T1000 (cell line): ENCODE measurements around the gene DARS1.
"Not testable (repeated sequence)": the region's sequence is repeated elsewhere in the genome, so short reads cannot be mapped to it uniquely, and the experiment has no call there.

Experiments
- DNase-seq: peaks from one replicate; lab custom pipeline; 2025; ENCODE audit warnings: mixed read lengths; lab: John Stamatoyannopoulos, UW

The DARS1 gene

GRCh38 chr2:135984199-135985017 is 1.0 kb downstream of the DARS1 start:
- no peak for DNase-seq

- DNase-seq: no peak
Measured at GRCh38 chr2:135980434-135981079, 4.9 kb downstream of the DARS1 start.

- DNase-seq: no peak
Measured at GRCh38 chr2:135975702-135976101, 9.7 kb downstream of the DARS1 start.

- no peak for DNase-seq
Measured at GRCh38 chr2:135974036-135974435, 11.4 kb downstream of the DARS1 start.

GRCh38 chr2:135969655-135970387 is 15.6 kb downstream of the DARS1 start:
- DNase-seq: no peak

- DNase-seq: no peak
Measured at GRCh38 chr2:135965756-135966155, 19.7 kb downstream of the DARS1 start.

- not testable (repeated sequence) for DNase-seq
Measured at GRCh38 chr2:135964404-135964803, 21.0 kb downstream of the DARS1 start.

- no peak for DNase-seq
Measured at GRCh38 chr2:135963841-135964240, 21.6 kb downstream of the DARS1 start.

- DNase-seq: no peak
Measured at GRCh38 chr2:135962366-135963123, 22.9 kb downstream of the DARS1 start.

GRCh38 chr2:135960656-135961551 is 24.5 kb downstream of the DARS1 start:
- no peak for DNase-seq

GRCh38 chr2:135960150-135960549 is 25.3 kb downstream of the DARS1 start:
- DNase-seq: no peak

GRCh38 chr2:135958927-135959326 is 26.5 kb downstream of the DARS1 start:
- not testable (repeated sequence) for DNase-seq

GRCh38 chr2:135954020-135954601 is 31.3 kb downstream of the DARS1 start:
- DNase-seq: no peak

GRCh38 chr2:135952891-135953290 is 32.5 kb downstream of the DARS1 start:
- no peak for DNase-seq

- DNase-seq: no peak
Measured at GRCh38 chr2:135951041-135951583, 34.3 kb downstream of the DARS1 start.

GRCh38 chr2:135949451-135950234 is 35.8 kb downstream of the DARS1 start:
- no peak for DNase-seq

- no peak for DNase-seq
Measured at GRCh38 chr2:135948642-135949355, 36.6 kb downstream of the DARS1 start.

- no peak for DNase-seq
Measured at GRCh38 chr2:135948141-135948540, 37.3 kb downstream of the DARS1 start.

- DNase-seq: no peak
Measured at GRCh38 chr2:135947483-135947882, 37.9 kb downstream of the DARS1 start.
